ENCODE data around the gene COL18A1. TPM values are rescaled to one million over a fixed set of nuclear protein-coding genes. Genes with fewer than 3 reads are reported as not detected.
A peak's percentile ranks its signal among the peaks of the same experiment; 100 is the strongest.

Gene COL18A1
- total RNA-seq, 1 experiment from 2014 or later, result 3.4 TPM

- intact Hi-C loops (cut with micrococcal nuclease), result loop anchor here (5.0 kb wide), 1 partner anchor 65 kb away; no protein-coding TSS in a partner anchor
- BruUV-seq (replicated peaks), result no TSS peak
- DNase-seq (ENCODE audit: unreplicated experiment), result peak; percentile 94
- H3K27ac Mint-ChIP-seq (ENCODE audit: low read depth, unreplicated experiment), result no peak overlapping the region
- no peaks in the 10 kb centered on the region for H3K27me3 Mint-ChIP-seq (ENCODE audit: insufficient read depth, unreplicated experiment)
- H3K9me3 Mint-ChIP-seq (ENCODE audit: unreplicated experiment), result no peaks in the 10 kb centered on the region
- ChIA-PET POLR2A (interaction anchor here (0.9 kb wide), 1 partner anchor 140 kb away, joined by 5 read pairs; the partner anchor contains the start of gene POFUT2), CTCF (interaction anchor here (1.3 to 2.7 kb wide), 2 partner anchors 287 to 290 kb away, joined by 4 to 11 read pairs; no protein-coding TSS in a partner anchor)
- TF ChIP-seq CTCF (IDR thresholded peaks at IDR 0.05; ENCODE audit: unreplicated experiment), result no peak
- H3K36me3 Mint-ChIP-seq (ENCODE audit: insufficient read depth, unreplicated experiment), result no peaks in the 10 kb centered on the region
- H3K4me1 Mint-ChIP-seq (ENCODE audit: insufficient read depth, unreplicated experiment), result peaks cover 8% of the 10 kb centered on the region
- H3K4me3 Mint-ChIP-seq (ENCODE audit: unreplicated experiment), result no peak overlapping the region
Measured at GRCh38 chr21:45427331-45428271, 22.6 kb downstream of the COL18A1 start.

GRCh38 chr21:45428534-45428933 is 23.6 kb downstream of the COL18A1 start:
- no peak for TF ChIP-seq CTCF (IDR thresholded peaks at IDR 0.05; ENCODE audit: unreplicated experiment)
- no peaks in the 10 kb centered on the region for H3K27me3 Mint-ChIP-seq (ENCODE audit: insufficient read depth, unreplicated experiment)
- ChIA-PET POLR2A (no interaction called here), CTCF (interaction anchor here (0.7 to 2.7 kb wide), 3 partner anchors 94 to 291 kb away, joined by 3 to 11 read pairs (median 4); no protein-coding TSS in a partner anchor)
- H3K4me3 Mint-ChIP-seq (ENCODE audit: unreplicated experiment), result no peak overlapping the region
- no peaks in the 10 kb centered on the region for H3K36me3 Mint-ChIP-seq (ENCODE audit: insufficient read depth, unreplicated experiment)
- intact Hi-C loops (cut with micrococcal nuclease), result loop anchor here (5.0 kb wide), 1 partner anchor 66 kb away; no protein-coding TSS in a partner anchor
- peaks cover 8% of the 10 kb centered on the region for H3K4me1 Mint-ChIP-seq (ENCODE audit: insufficient read depth, unreplicated experiment)
- DNase-seq (ENCODE audit: unreplicated experiment), result no peak
- no TSS peak for BruUV-seq (replicated peaks)
- no peak overlapping the region for H3K27ac Mint-ChIP-seq (ENCODE audit: low read depth, unreplicated experiment)
- no peaks in the 10 kb centered on the region for H3K9me3 Mint-ChIP-seq (ENCODE audit: unreplicated experiment)

- no peaks in the 10 kb centered on the region for H3K9me3 Mint-ChIP-seq (ENCODE audit: unreplicated experiment)
- ChIA-PET POLR2A (no interaction called here), CTCF (interaction anchor here (0.6 to 2.7 kb wide), 3 partner anchors 95 to 531 kb away, joined by 3 to 11 read pairs (median 3); no protein-coding TSS in a partner anchor)
- no peak overlapping the region for H3K27ac Mint-ChIP-seq (ENCODE audit: low read depth, unreplicated experiment)
- TF ChIP-seq CTCF (IDR thresholded peaks at IDR 0.05; ENCODE audit: unreplicated experiment), result no peak
- H3K4me3 Mint-ChIP-seq (ENCODE audit: unreplicated experiment), result no peak overlapping the region
- H3K4me1 Mint-ChIP-seq (ENCODE audit: insufficient read depth, unreplicated experiment), result peaks cover 8% of the 10 kb centered on the region
- no peak for DNase-seq (ENCODE audit: unreplicated experiment)
- intact Hi-C loops (cut with micrococcal nuclease), result loop anchor here (5.0 kb wide), 1 partner anchor 67 kb away; no protein-coding TSS in a partner anchor
- no peaks in the 10 kb centered on the region for H3K27me3 Mint-ChIP-seq (ENCODE audit: insufficient read depth, unreplicated experiment)
- no peaks in the 10 kb centered on the region for H3K36me3 Mint-ChIP-seq (ENCODE audit: insufficient read depth, unreplicated experiment)
- no TSS peak for BruUV-seq (replicated peaks)
Measured at GRCh38 chr21:45429221-45430175, 24.5 kb downstream of the COL18A1 start.

All from MCF 10A (cell line).